ENCODE results near the gene RDH13. TPM values are rescaled to one million over a fixed set of nuclear protein-coding genes. Genes with fewer than 3 reads are reported as not detected.
"Not testable (repeated sequence)": the region's sequence is repeated elsewhere in the genome, so short reads cannot be mapped to it uniquely, and the experiment has no call there.

The RDH13 gene
- total RNA-seq, 1 experiment from 2014 or later = 25.8 TPM

DNA sequence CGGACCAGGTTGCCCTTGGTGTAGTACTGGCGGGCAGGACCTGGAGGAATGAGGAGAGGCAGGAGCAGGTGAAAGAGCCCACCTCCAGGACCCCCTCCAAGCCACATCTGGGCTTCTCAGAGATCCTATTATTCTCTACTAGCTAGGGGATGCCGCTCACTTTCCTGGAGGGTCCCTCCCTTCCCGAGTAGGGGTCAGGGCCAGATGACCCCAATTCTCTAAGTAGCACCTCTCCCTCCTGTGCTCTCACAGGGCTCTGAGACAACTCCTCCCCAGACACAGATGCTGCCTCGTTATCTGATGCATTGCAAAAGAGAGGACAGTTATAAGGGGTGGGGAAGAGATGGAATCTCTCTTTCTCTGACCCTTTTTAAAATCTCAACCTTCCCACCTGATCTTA is 47.8 kb downstream of the RDH13 start:
- ChIA-PET POLR2A (no interaction called here), CTCF (interaction anchor here (1.0 kb wide), 1 partner anchor 13 kb away, joined by 3 read pairs; no protein-coding TSS in a partner anchor)
- BruUV-seq (replicated peaks) = no TSS peak
- Mint-ChIP-seq H3K27ac (ENCODE audit: low read depth, unreplicated experiment) (no peak overlapping the region), H3K4me3 (ENCODE audit: unreplicated experiment) (no peak overlapping the region), H3K9me3 (ENCODE audit: unreplicated experiment) (no peaks in the 10 kb centered on the region), H3K27me3 (ENCODE audit: insufficient read depth, unreplicated experiment) (no peaks in the 10 kb centered on the region), H3K36me3 (ENCODE audit: insufficient read depth, unreplicated experiment) (no peaks in the 10 kb centered on the region), H3K4me1 (ENCODE audit: insufficient read depth, unreplicated experiment) (no peaks in the 10 kb centered on the region)
- TF ChIP-seq, protein P1, sequence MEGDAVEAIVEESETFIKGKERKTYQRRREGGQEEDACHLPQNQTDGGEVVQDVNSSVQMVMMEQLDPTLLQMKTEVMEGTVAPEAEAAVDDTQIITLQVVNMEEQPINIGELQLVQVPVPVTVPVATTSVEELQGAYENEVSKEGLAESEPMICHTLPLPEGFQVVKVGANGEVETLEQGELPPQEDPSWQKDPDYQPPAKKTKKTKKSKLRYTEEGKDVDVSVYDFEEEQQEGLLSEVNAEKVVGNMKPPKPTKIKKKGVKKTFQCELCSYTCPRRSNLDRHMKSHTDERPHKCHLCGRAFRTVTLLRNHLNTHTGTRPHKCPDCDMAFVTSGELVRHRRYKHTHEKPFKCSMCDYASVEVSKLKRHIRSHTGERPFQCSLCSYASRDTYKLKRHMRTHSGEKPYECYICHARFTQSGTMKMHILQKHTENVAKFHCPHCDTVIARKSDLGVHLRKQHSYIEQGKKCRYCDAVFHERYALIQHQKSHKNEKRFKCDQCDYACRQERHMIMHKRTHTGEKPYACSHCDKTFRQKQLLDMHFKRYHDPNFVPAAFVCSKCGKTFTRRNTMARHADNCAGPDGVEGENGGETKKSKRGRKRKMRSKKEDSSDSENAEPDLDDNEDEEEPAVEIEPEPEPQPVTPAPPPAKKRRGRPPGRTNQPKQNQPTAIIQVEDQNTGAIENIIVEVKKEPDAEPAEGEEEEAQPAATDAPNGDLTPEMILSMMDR (IDR thresholded peaks at IDR 0.05; ENCODE audit: unreplicated experiment) = no peak
- no peak for DNase-seq (ENCODE audit: unreplicated experiment)
- intact Hi-C loops (cut with micrococcal nuclease) = no loop called here

DNA sequence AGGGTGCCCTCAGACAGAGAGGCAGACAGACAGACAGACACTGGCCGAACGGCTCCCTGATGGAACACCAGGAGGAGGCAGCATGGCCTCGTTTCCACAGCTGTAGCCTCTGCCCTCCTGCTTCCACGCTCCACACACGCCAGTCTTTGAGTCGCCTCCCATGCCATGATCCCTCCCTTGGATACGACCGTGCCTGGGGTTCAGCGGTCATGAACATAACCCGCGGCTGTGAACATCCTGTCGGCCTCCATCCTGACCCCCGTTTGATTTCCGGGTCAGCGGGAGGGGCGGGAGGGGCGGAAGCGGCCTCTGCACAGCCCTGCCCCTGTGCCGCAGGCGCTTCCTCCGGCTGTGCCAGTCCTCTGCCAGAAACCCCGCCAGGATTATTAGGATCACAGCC is 48.2 kb downstream of the RDH13 start:
- BruUV-seq (replicated peaks) = no TSS peak
- no peak overlapping the region for H3K27ac Mint-ChIP-seq (ENCODE audit: low read depth, unreplicated experiment)
- no peak for DNase-seq (ENCODE audit: unreplicated experiment)
- H3K36me3 Mint-ChIP-seq (ENCODE audit: insufficient read depth, unreplicated experiment) = no peaks in the 10 kb centered on the region
- intact Hi-C loops (cut with micrococcal nuclease) = no loop called here
- no peak overlapping the region for H3K4me3 Mint-ChIP-seq (ENCODE audit: unreplicated experiment)
- TF ChIP-seq, protein P1 (IDR thresholded peaks at IDR 0.05; ENCODE audit: unreplicated experiment) = no peak
- H3K4me1 Mint-ChIP-seq (ENCODE audit: insufficient read depth, unreplicated experiment) = no peaks in the 10 kb centered on the region
- ChIA-PET POLR2A (no interaction called here), CTCF (interaction anchor here (1.0 kb wide), 1 partner anchor 14 kb away, joined by 3 read pairs; no protein-coding TSS in a partner anchor)
- no peaks in the 10 kb centered on the region for H3K9me3 Mint-ChIP-seq (ENCODE audit: unreplicated experiment)
- no peaks in the 10 kb centered on the region for H3K27me3 Mint-ChIP-seq (ENCODE audit: insufficient read depth, unreplicated experiment)

DNA sequence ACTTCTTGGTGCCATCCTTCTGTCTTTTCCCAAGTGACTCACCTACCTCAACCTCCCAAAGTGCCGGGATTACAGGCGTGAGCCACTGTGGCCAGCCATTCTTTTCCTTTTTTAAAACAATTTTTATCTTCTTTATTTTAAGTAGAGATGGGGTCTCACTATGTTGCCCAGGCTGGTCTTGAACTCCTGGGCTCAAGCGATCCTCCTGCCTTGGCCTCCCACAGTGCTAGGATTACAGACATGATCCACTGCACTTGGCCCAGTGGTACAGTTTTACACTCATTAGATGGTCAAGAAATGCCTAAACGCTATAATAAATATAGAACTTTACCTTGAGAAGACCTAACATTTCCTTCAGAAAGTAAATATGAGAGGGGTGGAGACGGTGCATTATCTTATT is 49.4 kb downstream of the RDH13 start:
- peaks cover 10% of the 10 kb centered on the region for H3K9me3 Mint-ChIP-seq (ENCODE audit: unreplicated experiment)
- intact Hi-C loops (cut with micrococcal nuclease) = no loop called here
- TF ChIP-seq, protein P1 (IDR thresholded peaks at IDR 0.05; ENCODE audit: unreplicated experiment) = no peak
- CTCF ChIA-PET = no interaction called here
- H3K27ac Mint-ChIP-seq (ENCODE audit: low read depth, unreplicated experiment) = no peak overlapping the region
- H3K4me3 Mint-ChIP-seq (ENCODE audit: unreplicated experiment) = no peak overlapping the region
- peaks cover 4% of the 10 kb centered on the region for H3K36me3 Mint-ChIP-seq (ENCODE audit: insufficient read depth, unreplicated experiment)
- no TSS peak for BruUV-seq (replicated peaks)
- POLR2A ChIA-PET = interaction anchor here (1.2 kb wide), 1 partner anchor 15 kb away, joined by 3 read pairs; no protein-coding TSS in a partner anchor
- DNase-seq (ENCODE audit: unreplicated experiment) = no peak
- H3K27me3 Mint-ChIP-seq (ENCODE audit: insufficient read depth, unreplicated experiment) = no peaks in the 10 kb centered on the region
- peaks cover 7% of the 10 kb centered on the region for H3K4me1 Mint-ChIP-seq (ENCODE audit: insufficient read depth, unreplicated experiment)

DNA sequence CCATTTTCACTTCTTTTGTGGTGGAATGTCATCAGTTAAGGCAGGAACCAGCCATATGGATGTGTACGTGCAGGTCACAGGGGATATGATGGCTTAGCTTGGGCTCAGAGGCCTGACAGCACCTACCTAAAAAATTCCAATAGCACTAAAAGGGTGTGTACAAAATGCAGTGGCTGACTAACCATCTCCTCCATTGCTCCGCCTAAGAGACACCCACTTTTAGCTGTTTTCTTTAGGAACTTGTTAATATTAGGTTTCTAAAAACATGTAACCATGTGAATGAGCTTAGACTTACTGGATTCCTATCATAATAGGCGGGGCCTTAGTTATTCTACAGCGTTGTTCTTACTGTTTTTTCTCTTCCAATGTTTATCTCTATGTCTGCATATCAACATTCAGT is 50.6 kb downstream of the RDH13 start:
- peaks cover 16% of the 10 kb centered on the region for H3K4me1 Mint-ChIP-seq (ENCODE audit: insufficient read depth, unreplicated experiment)
- no peak overlapping the region for H3K27ac Mint-ChIP-seq (ENCODE audit: low read depth, unreplicated experiment)
- peaks cover 11% of the 10 kb centered on the region for H3K9me3 Mint-ChIP-seq (ENCODE audit: unreplicated experiment)

DNA sequence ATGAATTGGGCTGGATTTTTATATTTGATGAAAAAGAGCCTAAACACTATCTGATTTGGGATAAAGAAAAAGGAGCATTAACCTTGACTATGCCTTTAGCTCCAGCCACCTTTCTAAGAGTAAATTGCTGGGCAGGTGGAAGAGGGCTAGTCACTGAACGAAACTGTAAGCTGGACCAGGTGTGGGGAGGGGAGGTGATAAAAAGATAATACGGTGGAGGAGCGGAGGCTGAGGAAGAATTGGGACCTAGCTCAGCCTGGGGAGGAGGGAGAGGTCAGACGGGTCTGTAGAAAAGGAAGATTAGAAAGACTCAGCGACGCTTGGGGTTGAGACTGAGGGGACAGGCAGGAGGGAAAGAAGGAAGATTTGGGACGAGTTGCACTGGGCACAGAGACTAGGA is 52.4 kb downstream of the RDH13 start:
- BruUV-seq (replicated peaks); H3K4me3 Mint-ChIP-seq (ENCODE audit: unreplicated experiment); H3K36me3 Mint-ChIP-seq (ENCODE audit: insufficient read depth, unreplicated experiment); H3K27me3 Mint-ChIP-seq (ENCODE audit: insufficient read depth, unreplicated experiment); POLR2A ChIA-PET; intact Hi-C loops (cut with micrococcal nuclease); H3K27ac Mint-ChIP-seq (ENCODE audit: low read depth, unreplicated experiment); DNase-seq (ENCODE audit: unreplicated experiment); CTCF ChIA-PET: not testable (repeated sequence)
- Mint-ChIP-seq H3K4me1 (ENCODE audit: insufficient read depth, unreplicated experiment) (peaks cover 23% of the 10 kb centered on the region), H3K9me3 (ENCODE audit: unreplicated experiment) (peaks cover 20% of the 10 kb centered on the region)

More for the DNA sequence above, 50.6 kb downstream of the RDH13 start:
- no peak for DNase-seq (ENCODE audit: unreplicated experiment)
- H3K36me3 Mint-ChIP-seq (ENCODE audit: insufficient read depth, unreplicated experiment) = peaks cover 6% of the 10 kb centered on the region
- intact Hi-C loops (cut with micrococcal nuclease) = no loop called here
- H3K27me3 Mint-ChIP-seq (ENCODE audit: insufficient read depth, unreplicated experiment) = no peaks in the 10 kb centered on the region
- POLR2A ChIA-PET = interaction anchor here (1.2 kb wide), 1 partner anchor 16 kb away, joined by 3 read pairs; no protein-coding TSS in a partner anchor
- H3K4me3 Mint-ChIP-seq (ENCODE audit: unreplicated experiment) = no peak overlapping the region
- CTCF ChIA-PET = interaction anchor here (1.1 kb wide), 1 partner anchor 76 kb away, joined by 3 read pairs; no protein-coding TSS in a partner anchor
- BruUV-seq (replicated peaks) = no TSS peak
- TF ChIP-seq, protein P1 (IDR thresholded peaks at IDR 0.05; ENCODE audit: unreplicated experiment) = no peak

DNA sequence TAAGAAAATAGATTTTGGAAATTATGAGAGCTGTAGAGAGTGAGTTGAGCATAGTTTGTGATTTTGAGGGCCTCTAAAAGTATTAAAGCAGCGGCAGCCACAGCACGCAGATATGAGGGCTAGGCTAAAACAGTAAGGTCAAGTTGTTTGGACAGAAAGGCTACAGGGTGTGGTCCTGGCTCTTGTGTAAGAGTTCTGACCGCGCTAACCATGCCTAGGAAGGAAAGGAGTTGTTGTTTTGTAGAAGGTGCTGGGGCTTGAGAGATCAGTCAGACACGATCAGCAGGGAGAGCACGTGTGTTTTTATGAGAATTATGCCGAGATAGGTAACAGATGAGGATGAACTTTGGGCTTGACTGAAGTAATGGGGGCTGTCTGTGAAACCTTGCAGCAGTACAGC is 54.2 kb downstream of the RDH13 start:
- intact Hi-C loops (cut with micrococcal nuclease); DNase-seq (ENCODE audit: unreplicated experiment); POLR2A ChIA-PET; H3K27me3 Mint-ChIP-seq (ENCODE audit: insufficient read depth, unreplicated experiment); BruUV-seq (replicated peaks); CTCF ChIA-PET; H3K36me3 Mint-ChIP-seq (ENCODE audit: insufficient read depth, unreplicated experiment); H3K27ac Mint-ChIP-seq (ENCODE audit: low read depth, unreplicated experiment): not testable (repeated sequence)
- Mint-ChIP-seq H3K4me1 (ENCODE audit: insufficient read depth, unreplicated experiment) (peaks cover 23% of the 10 kb centered on the region), H3K4me3 (ENCODE audit: unreplicated experiment) (peak overlapping the region; percentile 26), H3K9me3 (ENCODE audit: unreplicated experiment) (peaks cover 29% of the 10 kb centered on the region)

DNA sequence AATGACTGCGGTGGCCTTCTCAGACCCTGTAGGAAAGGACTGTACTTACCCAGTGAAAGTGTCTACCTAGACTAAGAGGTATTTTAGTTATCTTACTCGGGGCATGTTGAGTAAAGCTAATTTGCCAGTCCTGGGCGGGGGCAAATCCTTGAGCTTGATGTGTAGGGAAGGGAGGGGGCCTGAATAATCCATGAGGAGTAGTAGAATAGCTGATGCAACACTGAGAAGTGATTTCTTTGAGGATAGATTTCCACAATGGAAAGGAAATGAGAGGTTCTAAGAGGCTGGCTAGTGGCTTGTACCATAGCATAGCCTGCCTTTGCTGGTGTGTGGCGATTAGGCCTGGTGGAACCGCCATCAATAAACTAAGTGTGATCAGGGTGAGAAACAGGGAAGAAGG is 54.8 kb downstream of the RDH13 start:
- intact Hi-C loops (cut with micrococcal nuclease); POLR2A ChIA-PET; H3K27ac Mint-ChIP-seq (ENCODE audit: low read depth, unreplicated experiment); H3K36me3 Mint-ChIP-seq (ENCODE audit: insufficient read depth, unreplicated experiment); BruUV-seq (replicated peaks); CTCF ChIA-PET; DNase-seq (ENCODE audit: unreplicated experiment): not testable (repeated sequence)
- peaks cover 23% of the 10 kb centered on the region for H3K4me1 Mint-ChIP-seq (ENCODE audit: insufficient read depth, unreplicated experiment)
- peaks cover 14% of the 10 kb centered on the region for H3K27me3 Mint-ChIP-seq (ENCODE audit: insufficient read depth, unreplicated experiment)
- H3K9me3 Mint-ChIP-seq (ENCODE audit: unreplicated experiment) = peaks cover 30% of the 10 kb centered on the region
- peak overlapping the region; percentile 26 for H3K4me3 Mint-ChIP-seq (ENCODE audit: unreplicated experiment)
